Mucosa of gallbladder (tissue), 1 donor: Measurements from ENCODE around the gene COPZ2. TPM values are rescaled to one million over a fixed set of nuclear protein-coding genes. Genes with fewer than 3 reads are reported as not detected.
A peak's percentile ranks its signal among the peaks of the same experiment; 100 is the strongest.
"Not testable (repeated sequence)": the region's sequence is repeated elsewhere in the genome, so short reads cannot be mapped to it uniquely, and the experiment has no call there.

Experiments used
- DNase-seq: peaks from one replicate; pipeline ENCODE4 v3.0.0-alpha.2; 2020; ENCODE audit warnings: low spot score
- total RNA-seq: library from RNA; stranded (reverse); gene quantifications from one replicate; pipeline ENCODE4 v1.2.1, GENCODE V29; 2021
- donor health status: DM: no; HTN: no; CAD: no.

The COPZ2 gene, protein sequence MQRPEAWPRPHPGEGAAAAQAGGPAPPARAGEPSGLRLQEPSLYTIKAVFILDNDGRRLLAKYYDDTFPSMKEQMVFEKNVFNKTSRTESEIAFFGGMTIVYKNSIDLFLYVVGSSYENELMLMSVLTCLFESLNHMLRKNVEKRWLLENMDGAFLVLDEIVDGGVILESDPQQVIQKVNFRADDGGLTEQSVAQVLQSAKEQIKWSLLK
- total RNA-seq = 39.3 TPM

GRCh38 chr17:48037036-48037837 is at the start of gene COPZ2:
COPZ2 (minus strand) TSS chr17:48037797; CDS start chr17:48037777, 20 bp downstream.
- DNase-seq = peak; percentile 51

DNA sequence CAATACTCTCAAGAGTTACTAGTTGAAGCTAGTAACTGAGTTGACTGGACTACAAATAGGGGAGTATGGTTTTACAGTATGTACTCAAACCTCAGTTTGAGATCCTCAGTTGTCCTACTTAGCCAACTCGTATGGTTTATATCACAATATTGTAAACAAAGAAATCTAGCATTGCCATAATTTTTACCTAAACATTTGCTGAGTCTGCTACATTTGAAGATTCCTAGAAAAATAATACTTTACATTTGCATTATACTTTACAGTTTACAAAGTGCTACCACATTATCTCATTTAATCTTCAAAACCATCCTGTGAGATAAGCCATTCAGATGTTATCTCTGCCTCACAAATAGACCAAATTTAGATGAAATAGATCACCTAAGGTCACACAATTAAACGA is 47.3 kb upstream of the COPZ2 start:
- no peak for DNase-seq

GRCh38 chr17:48081858-48082257 is 44.3 kb upstream of the COPZ2 start:
- no peak for DNase-seq

DNA sequence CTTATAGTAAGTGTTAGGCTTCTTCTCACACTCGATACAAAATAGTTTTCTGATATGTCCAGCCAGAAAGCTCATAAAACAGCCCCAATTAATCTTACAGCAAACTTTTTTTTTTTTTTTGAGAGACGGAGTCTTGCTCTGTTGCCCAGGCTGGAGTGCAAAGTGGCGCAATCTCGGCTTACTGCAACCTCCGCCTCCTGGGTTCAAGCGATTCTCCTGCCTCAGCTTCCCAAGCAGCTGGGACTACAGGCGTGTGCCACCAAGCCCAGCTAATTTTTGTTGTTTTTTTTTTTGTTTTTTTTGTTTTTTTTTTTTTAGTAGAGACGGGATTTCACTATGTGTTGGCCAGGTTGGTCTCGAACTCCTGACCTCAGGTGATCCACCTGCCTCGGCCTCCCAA is 39.6 kb upstream of the COPZ2 start:
- DNase-seq = not testable (repeated sequence)

DNA sequence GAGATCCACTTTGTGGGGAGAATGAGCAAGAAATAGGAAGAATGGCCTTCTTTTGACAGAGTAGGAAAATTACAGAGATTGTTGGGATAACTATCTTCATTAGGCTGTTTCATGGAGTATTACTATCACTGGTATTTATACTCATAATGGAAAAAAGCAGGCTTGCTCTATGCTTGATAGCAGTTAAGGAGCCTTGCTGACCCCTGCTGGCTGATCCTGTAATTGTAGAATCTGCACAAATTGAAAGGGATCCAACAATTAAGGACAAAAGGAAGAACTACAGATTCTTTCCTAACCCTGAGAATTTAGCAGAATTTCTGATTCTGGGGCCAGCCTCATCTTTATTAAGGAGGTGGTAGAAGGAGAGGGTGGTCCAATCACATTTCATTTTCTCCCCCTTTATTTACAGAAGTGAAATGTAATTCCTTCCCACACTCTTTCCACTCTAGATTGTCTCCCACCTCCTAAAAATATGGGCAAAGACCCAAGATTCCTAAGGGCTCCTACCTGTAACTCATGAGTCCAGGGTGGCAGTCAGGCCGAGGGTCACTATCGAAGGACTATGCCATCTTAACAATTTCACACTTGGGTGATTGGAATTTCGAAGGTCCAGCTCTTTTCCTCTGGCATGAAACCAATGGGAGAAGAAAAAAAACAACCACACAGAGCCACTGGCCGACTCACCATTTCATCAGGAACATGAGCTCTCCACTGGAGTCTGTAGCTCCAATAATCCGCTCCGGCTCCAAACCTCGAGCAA is 36.9 kb upstream of the COPZ2 start:
- peak; percentile 86 for DNase-seq

- not testable (repeated sequence) for DNase-seq
These were observed 36.0 kb upstream of the COPZ2 start for GRCh38 chr17:48073566-48074094.

DNA sequence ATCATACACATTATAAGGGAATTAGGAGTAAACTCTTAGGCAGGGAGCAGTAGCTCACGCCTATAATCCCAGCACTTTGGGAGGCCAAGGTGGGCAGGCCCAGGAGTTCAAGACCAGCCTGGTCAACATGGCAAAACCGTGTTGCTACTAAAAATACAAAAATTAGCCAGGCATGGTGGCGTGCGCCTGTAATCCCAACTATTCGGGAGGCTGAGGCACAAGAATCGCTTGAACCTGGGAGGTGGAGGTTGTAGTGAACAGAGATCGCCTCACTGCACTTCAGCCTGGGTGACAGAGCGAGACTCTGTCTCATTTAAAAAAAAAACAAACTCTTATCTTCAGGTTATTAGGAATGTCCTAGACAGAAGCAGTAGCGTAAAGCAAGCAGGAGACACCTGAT is 35.2 kb upstream of the COPZ2 start:
- DNase-seq = not testable (repeated sequence)

DNA sequence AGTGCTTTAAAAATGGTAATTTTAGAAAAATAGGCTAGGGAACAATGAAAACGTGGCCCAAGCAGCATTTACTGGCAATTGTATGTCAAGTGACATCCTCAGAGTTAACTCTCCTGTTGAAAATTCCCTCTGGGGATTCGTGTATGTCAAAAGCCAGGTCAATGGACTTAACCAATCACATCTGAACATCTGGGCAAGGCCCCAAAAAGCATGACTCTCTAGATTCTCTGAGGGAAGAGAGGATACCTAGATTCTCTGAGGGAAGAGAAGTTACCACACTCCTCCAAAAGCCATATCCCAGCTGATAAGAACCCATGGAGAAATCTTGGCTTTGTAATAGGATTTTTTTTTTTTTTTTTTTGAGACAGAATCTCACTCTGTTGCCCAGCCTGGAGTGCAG is 34.1 kb upstream of the COPZ2 start:
- no peak for DNase-seq

GRCh38 chr17:48070195-48070594 is 32.6 kb upstream of the COPZ2 start:
- DNase-seq = no peak

DNA sequence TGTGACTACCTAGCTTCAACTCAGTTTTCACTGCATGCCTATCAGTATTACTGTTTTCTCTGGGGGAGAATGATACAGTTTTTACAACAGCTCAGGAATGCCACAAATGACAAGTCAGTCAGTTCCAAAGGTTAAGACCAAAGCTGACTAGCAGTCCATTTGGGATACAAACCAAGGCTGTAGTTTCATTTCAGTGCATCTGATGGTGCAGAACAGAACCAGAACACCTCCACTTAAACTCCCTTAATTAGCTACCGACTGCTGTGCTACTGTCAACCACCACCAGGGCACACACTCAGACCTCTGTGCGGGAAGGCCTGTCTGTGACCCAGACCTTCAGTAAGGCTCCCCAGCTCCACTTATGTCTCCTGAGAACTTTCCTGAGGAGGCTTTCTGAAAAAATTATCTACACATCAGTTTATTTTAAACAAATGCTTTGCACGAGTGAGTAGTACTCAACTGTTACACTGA is 30.9 kb upstream of the COPZ2 start:
- DNase-seq = no peak

DNA sequence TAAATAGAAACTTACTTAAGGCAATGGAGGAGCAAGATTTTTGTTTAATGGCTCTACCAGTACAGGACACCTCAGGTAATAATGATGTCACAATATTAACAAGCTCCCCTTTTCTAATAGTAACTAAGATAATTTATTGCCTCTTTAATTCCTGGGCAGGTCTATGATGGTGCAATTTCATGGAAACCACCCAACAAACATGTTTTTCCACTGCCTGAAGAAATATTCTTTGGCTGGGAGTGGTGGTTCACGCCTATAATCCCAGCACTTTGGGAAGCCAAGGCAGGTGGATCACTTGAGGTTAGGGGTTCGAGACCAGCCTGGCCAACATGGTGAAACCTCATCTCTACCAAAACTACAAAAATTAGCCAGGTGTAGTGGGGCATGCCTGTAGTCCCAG is 30.2 kb upstream of the COPZ2 start:
- not testable (repeated sequence) for DNase-seq

GRCh38 chr17:48067245-48067644 is 29.6 kb upstream of the COPZ2 start:
- DNase-seq = no peak

- no peak for DNase-seq
These were observed 29.1 kb upstream of the COPZ2 start for GRCh38 chr17:48066656-48067055.

DNA sequence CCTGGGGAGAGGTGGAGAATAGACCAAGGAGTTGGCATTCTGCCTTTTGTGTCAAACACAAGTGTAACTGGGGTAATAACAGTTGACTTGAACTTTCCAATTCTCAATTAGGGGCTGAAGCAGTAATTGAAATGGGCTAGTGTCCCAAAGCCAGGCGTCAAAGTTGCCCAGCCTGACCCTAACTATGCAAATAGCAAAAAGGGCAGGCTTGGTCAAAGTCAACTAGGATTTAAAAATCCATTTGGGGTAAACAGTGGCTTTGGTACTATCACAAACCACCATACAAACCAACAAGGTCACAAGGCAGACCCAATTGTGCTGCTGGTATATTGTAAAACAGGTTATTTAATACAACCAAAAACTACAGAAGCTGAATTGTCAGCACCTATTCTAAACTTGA is 28.6 kb upstream of the COPZ2 start:
- DNase-seq = no peak

DNA sequence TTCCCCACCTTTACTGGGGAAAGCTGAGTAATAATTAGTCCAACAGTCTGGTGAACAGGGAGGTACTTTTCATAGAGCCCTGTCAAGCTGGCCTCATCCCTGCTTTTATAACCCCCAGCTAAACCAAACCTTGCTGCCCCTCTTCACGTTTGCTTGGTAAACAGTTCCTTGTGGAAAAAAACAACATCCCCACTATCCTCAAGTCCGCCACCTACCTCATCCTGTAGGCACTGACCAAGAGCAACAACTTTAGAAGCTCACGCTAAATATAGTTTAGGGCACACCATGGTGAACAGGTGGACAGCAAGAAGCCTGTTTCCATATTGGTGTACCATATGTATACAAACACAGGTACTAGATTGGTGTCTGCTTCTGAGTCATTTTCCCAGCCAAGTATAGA is 27.0 kb upstream of the COPZ2 start:
- no peak for DNase-seq

GRCh38 chr17:48062273-48062672 is 24.7 kb upstream of the COPZ2 start:
- no peak for DNase-seq

DNA sequence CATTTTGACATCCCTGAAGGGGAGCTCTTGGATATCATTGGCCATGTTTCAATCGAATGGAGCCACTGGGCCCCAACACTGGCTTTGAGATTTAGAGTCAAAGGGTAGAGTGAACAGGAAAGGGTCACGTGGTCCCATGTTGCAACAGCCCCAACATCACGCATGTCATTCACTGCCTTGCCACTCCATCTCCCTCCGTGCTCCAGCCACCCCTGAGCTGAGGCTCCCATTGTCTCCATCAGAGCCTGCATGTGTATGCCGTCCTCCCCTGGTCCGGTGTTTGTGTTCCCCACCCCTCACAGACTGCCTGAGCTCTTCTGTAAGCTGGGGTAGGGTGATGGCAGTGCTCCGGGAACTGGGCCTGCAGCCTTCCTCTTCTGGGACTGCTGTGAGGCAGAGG is 22.7 kb upstream of the COPZ2 start:
- DNase-seq = no peak

DNA sequence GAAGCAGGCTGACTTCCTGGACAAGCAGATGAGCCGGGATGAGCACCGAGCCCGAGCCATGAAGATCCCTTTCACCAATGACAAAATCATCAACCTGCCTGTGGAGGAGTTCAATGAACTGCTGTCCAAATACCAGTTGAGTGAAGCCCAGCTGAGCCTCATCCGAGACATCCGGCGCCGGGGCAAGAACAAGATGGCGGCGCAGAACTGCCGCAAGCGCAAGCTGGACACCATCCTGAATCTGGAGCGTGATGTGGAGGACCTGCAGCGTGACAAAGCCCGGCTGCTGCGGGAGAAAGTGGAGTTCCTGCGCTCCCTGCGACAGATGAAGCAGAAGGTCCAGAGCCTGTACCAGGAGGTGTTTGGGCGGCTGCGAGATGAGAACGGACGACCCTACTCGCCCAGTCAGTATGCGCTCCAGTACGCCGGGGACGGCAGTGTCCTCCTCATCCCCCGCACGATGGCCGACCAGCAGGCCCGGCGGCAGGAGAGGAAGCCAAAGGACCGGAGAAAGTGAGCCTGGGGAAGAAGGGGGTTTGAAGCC is 21.6 kb upstream of the COPZ2 start:
- no peak for DNase-seq

DNA sequence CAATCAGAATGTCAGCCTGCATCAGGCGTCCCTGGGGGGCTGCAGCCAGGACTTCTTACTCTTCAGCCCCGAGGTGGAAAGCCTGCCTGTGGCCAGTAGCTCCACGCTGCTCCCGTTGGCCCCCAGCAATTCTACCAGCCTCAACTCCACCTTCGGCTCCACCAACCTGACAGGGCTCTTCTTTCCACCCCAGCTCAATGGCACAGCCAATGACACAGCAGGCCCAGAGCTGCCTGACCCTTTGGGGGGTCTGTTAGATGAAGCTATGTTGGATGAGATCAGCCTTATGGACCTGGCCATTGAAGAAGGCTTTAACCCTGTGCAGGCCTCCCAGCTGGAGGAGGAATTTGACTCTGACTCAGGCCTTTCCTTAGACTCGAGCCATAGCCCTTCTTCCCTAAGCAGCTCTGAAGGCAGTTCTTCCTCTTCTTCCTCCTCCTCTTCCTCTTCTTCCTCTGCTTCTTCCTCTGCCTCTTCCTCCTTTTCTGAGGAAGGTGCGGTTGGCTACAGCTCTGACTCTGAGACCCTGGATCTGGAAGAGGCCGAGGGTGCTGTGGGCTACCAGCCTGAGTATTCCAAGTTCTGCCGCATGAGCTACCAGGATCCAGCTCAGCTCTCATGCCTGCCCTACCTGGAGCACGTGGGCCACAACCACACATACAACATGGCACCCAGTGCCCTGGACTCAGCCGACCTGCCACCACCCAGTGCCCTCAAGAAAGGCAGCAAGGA is 21.0 kb upstream of the COPZ2 start:
- DNase-seq = no peak

GRCh38 chr17:48057626-48058025 is 20.0 kb upstream of the COPZ2 start:
- no peak for DNase-seq

GRCh38 chr17:48056879-48057278 is 19.3 kb upstream of the COPZ2 start:
- no peak for DNase-seq
